Vagina (tissue), 2 donors: ENCODE measurements around the gene CUX1. TPM values are rescaled to one million over a fixed set of nuclear protein-coding genes. Genes with fewer than 3 reads are reported as not detected.
A peak's percentile ranks its signal among the peaks of the same experiment; 100 is the strongest.

ENCODE experiments used
- DNase-seq, 2 donors: peaks; one replicate each; pipeline ENCODE4 v3.0.0-alpha.2; 2017; ENCODE audit errors: extremely low spot score in 2 of 2
- H3K27ac ChIP-seq: fragments of 200-600 bp; sonication (generic); one replicate; pipeline ENCODE4 v1.5.1; 2019
- H3K27me3 ChIP-seq: fragments of 200-600 bp; sonication (generic); one replicate; pipeline ENCODE4 v1.5.1; 2019
- H3K36me3 ChIP-seq, 2 donors: fragments of 200-600 bp; sonication (generic); one replicate each; pipeline ENCODE4 v1.5.1; 2017 to 2019
- H3K4me1 ChIP-seq: fragments of 200-600 bp; sonication (generic); one replicate; pipeline ENCODE4 v1.5.1; 2019
- H3K4me3 ChIP-seq, 2 donors: fragments of 200-600 bp; sonication (generic); 1 replicate in 1 of 2; 2 replicates in 1 of 2; pipeline ENCODE4 v1.5.1; 2016 to 2019
- H3K9me3 ChIP-seq: fragments of 200-600 bp; sonication (generic); one replicate; pipeline ENCODE4 v1.5.1; 2019
- CTCF ChIP-seq, 3 experiments: fragments of 450-650 bp in 2 of 3; fragments of 200-600 bp in 1 of 3; sonication (generic) in 1 of 3; IDR thresholded peaks; one replicate each; pipeline ENCODE4 v1.5.1; 2017 to 2019; ENCODE audit warnings: antibody characterized with exemption in 3 of 3, mild to moderate bottlenecking in 2 of 3, moderate library complexity in 2 of 3
- POLR2A ChIP-seq, 2 donors: fragments of 450-650 bp; IDR thresholded peaks; one replicate each; pipeline ENCODE4 v1.6.1; 2017; ENCODE audit warnings: antibody characterized with exemption in 2 of 2, mild to moderate bottlenecking in 2 of 2, moderate library complexity in 2 of 2
- POLR2AphosphoS5 ChIP-seq, 2 donors: sonication (generic); formaldehyde crosslinking; IDR thresholded peaks; one replicate each; pipeline ENCODE4 v1.9.0; 2017; ENCODE audit warnings: antibody characterized with exemption in 2 of 2, mild to moderate bottlenecking in 2 of 2, low read depth in 1 of 2; ENCODE audit not compliant: insufficient read depth in 1 of 2
- intact Hi-C: fragments of 100-400 bp; cut with DNase I; formaldehyde crosslinking; loops from one replicate; pipeline ENCODE4 v1.15.1; 2023
- total RNA-seq: library from RNA; depleted of rRNA; stranded (reverse); fragments of >200 nt; gene quantifications from one replicate; pipeline ENCODE4 v1.2.3, GENCODE V29; 2016

CUX1 gene
- total RNA-seq, 1 donor from 2014 or later = 65.3 TPM

- H3K4me1 ChIP-seq = peaks cover 49% of the 10 kb centered on the region
- no peak overlapping the region for H3K4me3 ChIP-seq
- H3K36me3 ChIP-seq = no peaks in the 10 kb centered on the region
- H3K27me3 ChIP-seq = no peaks in the 10 kb centered on the region
- no peak for TF ChIP-seq POLR2AphosphoS5 (IDR thresholded peaks at IDR 0.05; ENCODE audit: insufficient read depth in 1 of 2, low read depth in 1 of 2)
- no peak for TF ChIP-seq POLR2A (IDR thresholded peaks at IDR 0.05)
- H3K9me3 ChIP-seq = no peaks in the 10 kb centered on the region
- intact Hi-C loops = no loop called here
- no peak for DNase-seq
- peak overlapping the region; percentile 73 for H3K27ac ChIP-seq
Measured at GRCh38 chr7:101943306-101943705, 125.9 kb downstream of the CUX1 start.

- intact Hi-C loops = no loop called here
- Histone ChIP-seq H3K4me3 (no peak overlapping the region), H3K36me3 (no peaks in the 10 kb centered on the region), H3K27me3 (no peaks in the 10 kb centered on the region), H3K27ac (peak overlapping the region; percentile 5), H3K4me1 (peaks cover 49% of the 10 kb centered on the region), H3K9me3 (no peaks in the 10 kb centered on the region)
- no peak for DNase-seq
- TF ChIP-seq CTCF (IDR thresholded peaks at IDR 0.05) (no peak), POLR2AphosphoS5 (IDR thresholded peaks at IDR 0.05; ENCODE audit: insufficient read depth in 1 of 2, low read depth in 1 of 2) (no peak), POLR2A (IDR thresholded peaks at IDR 0.05) (no peak)
Measured at GRCh38 chr7:101943889-101944600, 126.6 kb downstream of the CUX1 start.

GRCh38 chr7:101944611-101945010 is 127.2 kb downstream of the CUX1 start:
- H3K9me3 ChIP-seq = no peaks in the 10 kb centered on the region
- DNase-seq = no peak
- intact Hi-C loops = loop anchor here (5.0 kb wide), 1 partner anchor 622 kb away; the partner anchor contains the start of gene IFT22
- no peak for TF ChIP-seq POLR2A (IDR thresholded peaks at IDR 0.05)
- TF ChIP-seq CTCF (IDR thresholded peaks at IDR 0.05) = no peak
- no peak for TF ChIP-seq POLR2AphosphoS5 (IDR thresholded peaks at IDR 0.05; ENCODE audit: insufficient read depth in 1 of 2, low read depth in 1 of 2)
- no peak overlapping the region for H3K27ac ChIP-seq
- no peak overlapping the region for H3K4me3 ChIP-seq
- H3K36me3 ChIP-seq = no peaks in the 10 kb centered on the region
- H3K4me1 ChIP-seq = peaks cover 49% of the 10 kb centered on the region
- H3K27me3 ChIP-seq = no peaks in the 10 kb centered on the region

- Histone ChIP-seq H3K27ac (no peak overlapping the region), H3K9me3 (no peaks in the 10 kb centered on the region), H3K27me3 (no peaks in the 10 kb centered on the region), H3K4me3 (no peak overlapping the region), H3K4me1 (peaks cover 47% of the 10 kb centered on the region), H3K36me3 (no peaks in the 10 kb centered on the region)
- TF ChIP-seq POLR2A (IDR thresholded peaks at IDR 0.05) = no peak
- no peak for TF ChIP-seq CTCF (IDR thresholded peaks at IDR 0.05)
- no peak for TF ChIP-seq POLR2AphosphoS5 (IDR thresholded peaks at IDR 0.05; ENCODE audit: insufficient read depth in 1 of 2, low read depth in 1 of 2)
- intact Hi-C loops = loop anchor here (5.0 kb wide), 1 partner anchor 623 kb away; the partner anchor contains the start of gene IFT22
- DNase-seq = no peak
Measured at GRCh38 chr7:101945034-101945758, 127.8 kb downstream of the CUX1 start.

- no peak for TF ChIP-seq POLR2AphosphoS5 (IDR thresholded peaks at IDR 0.05; ENCODE audit: insufficient read depth in 1 of 2, low read depth in 1 of 2)
- no peak for TF ChIP-seq CTCF (IDR thresholded peaks at IDR 0.05)
- TF ChIP-seq POLR2A (IDR thresholded peaks at IDR 0.05) = no peak
- no peaks in the 10 kb centered on the region for H3K9me3 ChIP-seq
- H3K4me1 ChIP-seq = peaks cover 29% of the 10 kb centered on the region
- H3K36me3 ChIP-seq = no peaks in the 10 kb centered on the region
- no peak overlapping the region for H3K27ac ChIP-seq
- no peaks in the 10 kb centered on the region for H3K27me3 ChIP-seq
- intact Hi-C loops = loop anchor here (5.0 kb wide), 1 partner anchor 626 kb away; the partner anchor contains the start of gene IFT22
- DNase-seq = no peak
- H3K4me3 ChIP-seq = no peak overlapping the region
Measured at GRCh38 chr7:101947899-101948298, 130.5 kb downstream of the CUX1 start.
